Liver (tissue), 9 donors: Measurements from ENCODE around the gene USP14. TPM values are rescaled to one million over a fixed set of nuclear protein-coding genes. Genes with fewer than 3 reads are reported as not detected.
"Not testable (repeated sequence)": the region's sequence is repeated elsewhere in the genome, so short reads cannot be mapped to it uniquely, and the experiment has no call there.

Source experiments
- DNase-seq: peaks from one replicate; pipeline ENCODE4 v3.0.0-alpha.2; 2017; ENCODE audit warnings: low spot score
- H3K27ac ChIP-seq, 2 donors: one replicate each; pipeline ENCODE4 v1.7.0; 2013; ENCODE audit warnings: inconsistent platforms in 2 of 2, low read length in 2 of 2, control low read depth in 1 of 2, low read depth in 1 of 2, mild to moderate bottlenecking in 1 of 2
- H3K27me3 ChIP-seq, 4 donors: one replicate each; pipeline versions ENCODE4 v1.6.1 to v1.7.0; 2013; ENCODE audit warnings: low read length in 3 of 4, inconsistent platforms in 1 of 4, mild to moderate bottlenecking in 1 of 4, moderate library complexity in 1 of 4; ENCODE audit not compliant: control insufficient read depth in 4 of 4, insufficient read depth in 4 of 4
- H3K36me3 ChIP-seq, 4 donors: one replicate each; pipeline versions ENCODE4 v1.6.1 to v1.7.0; 2013; ENCODE audit warnings: low read length in 3 of 4, mild to moderate bottlenecking in 3 of 4, low read depth in 1 of 4, moderate library complexity in 1 of 4; ENCODE audit not compliant: control insufficient read depth in 4 of 4, insufficient read depth in 3 of 4
- H3K4me1 ChIP-seq, 4 donors: one replicate each; pipeline versions ENCODE4 v1.6.1 to v1.7.0; 2013; ENCODE audit warnings: low read length in 3 of 4, mild to moderate bottlenecking in 3 of 4, moderate library complexity in 1 of 4; ENCODE audit not compliant: control insufficient read depth in 4 of 4, insufficient read depth in 4 of 4
- H3K4me3 ChIP-seq, 3 donors: one replicate each; pipeline versions ENCODE4 v1.6.1 to v1.7.0; 2013; ENCODE audit warnings: low read length in 3 of 3, control low read depth in 1 of 3, low read depth in 1 of 3, mild to moderate bottlenecking in 1 of 3
- H3K9ac ChIP-seq, 2 donors: one replicate each; pipeline ENCODE4 v1.7.0; 2013; ENCODE audit warnings: low read length in 2 of 2, mild to moderate bottlenecking in 2 of 2, moderate library complexity in 2 of 2, control low read depth in 1 of 2, low read depth in 1 of 2
- H3K9me3 ChIP-seq, 4 donors: one replicate each; pipeline versions ENCODE4 v1.6.1 to v1.7.0; 2013; ENCODE audit warnings: low read length in 3 of 4; ENCODE audit not compliant: control insufficient read depth in 4 of 4
- EGR1 ChIP-seq, 2 donors: IDR thresholded peaks; 2 replicates each; pipeline ENCODE4 v1.6.1; 2016 to 2018; ENCODE audit warnings: antibody characterized with exemption in 2 of 2, low read depth in 2 of 2
- FOXA1 ChIP-seq: IDR thresholded peaks from 2 replicates; pipeline ENCODE4 v1.6.1; 2016; ENCODE audit warnings: antibody characterized with exemption
- GABPA ChIP-seq, 2 donors: IDR thresholded peaks in 1 of 2; conservative IDR thresholded peaks in 1 of 2; 2 replicates each; pipeline ENCODE4 v1.6.1; 2016; ENCODE audit warnings: antibody characterized with exemption in 2 of 2, mild to moderate bottlenecking in 1 of 2, moderate library complexity in 1 of 2
- HNF4A ChIP-seq, 2 donors: conservative IDR thresholded peaks; 2 replicates each; pipeline ENCODE4 v1.6.1; 2016; ENCODE audit warnings: antibody characterized with exemption in 2 of 2, mild to moderate bottlenecking in 2 of 2
- HNF4G ChIP-seq: IDR thresholded peaks from 2 replicates; pipeline ENCODE4 v1.6.1; 2016; ENCODE audit warnings: antibody characterized with exemption
- JUND ChIP-seq, 2 donors: IDR thresholded peaks; 2 replicates each; pipeline ENCODE4 v1.6.1; 2016; ENCODE audit warnings: antibody characterized with exemption in 2 of 2
- NR2F2 ChIP-seq: IDR thresholded peaks from 2 replicates; pipeline ENCODE4 v1.6.1; 2016; ENCODE audit warnings: antibody characterized with exemption
- RAD21 ChIP-seq, 2 donors: IDR thresholded peaks; 2 replicates each; pipeline ENCODE4 v1.6.1; 2016; ENCODE audit warnings: antibody characterized with exemption in 2 of 2, mild to moderate bottlenecking in 2 of 2
- SP1 ChIP-seq: IDR thresholded peaks from 2 replicates; pipeline ENCODE4 v1.6.1; 2018; ENCODE audit warnings: antibody characterized with exemption, mild to moderate bottlenecking
- TAF1 ChIP-seq: conservative IDR thresholded peaks from 2 replicates; pipeline ENCODE4 v1.6.1; 2016; ENCODE audit warnings: antibody characterized with exemption, mild to moderate bottlenecking
- WGBS: extraction: QIAGEN DNeasy Blood & Tissue Kit; methylation state at CpG from one replicate; pipeline ENCODE4 v1.1.7; 2013; 5-methylcytosine and 5-hydroxymethylcytosine counted together
- polyA plus RNA-seq, 2 donors: library from polyadenylated mRNA; stranded (reverse) in 1 of 2; unstranded in 1 of 2; fragments of 200-250 nt in 1 of 2; fragments of >200 nt in 1 of 2; fragmentation: Nextera tagmentation in 1 of 2; extraction: Ambion mirVana in 1 of 2; gene quantifications; one replicate each; pipeline versions ENCODE4 v1.2.1 to v1.2.3, GENCODE V29; 2013 to 2015
- total RNA-seq, 2 donors: library from RNA; depleted of rRNA; stranded (reverse); fragments of >200 nt; gene quantifications; one replicate each; pipeline ENCODE4 v1.2.3, GENCODE V29; 2014
- TF ChIP-seq, protein P1 (sequence below): IDR thresholded peaks from 2 replicates; pipeline ENCODE4 v1.6.1; 2016; ENCODE audit warnings: antibody characterized with exemption
- TF ChIP-seq, protein P2 (sequence below): IDR thresholded peaks from 2 replicates; pipeline ENCODE4 v1.6.1; 2016; ENCODE audit warnings: antibody characterized with exemption
- TF ChIP-seq, protein P3 (sequence below): fragments of 150-350 bp; IDR thresholded peaks from 2 replicates; pipeline ENCODE4 v1.5.1; 2017; ENCODE audit warnings: improper control_type of control experiment, low read depth, low read length; ENCODE audit not compliant: missing input control
- donor health status: healthy.
- donor health status: healthy.
- donor health status: healthy.
- donor health status: healthy.
- donor health status: healthy.

USP14 gene
- total and polyA plus RNA-seq, 4 donors: 16.2 to 28.3 (median 20.7) TPM

DNA sequence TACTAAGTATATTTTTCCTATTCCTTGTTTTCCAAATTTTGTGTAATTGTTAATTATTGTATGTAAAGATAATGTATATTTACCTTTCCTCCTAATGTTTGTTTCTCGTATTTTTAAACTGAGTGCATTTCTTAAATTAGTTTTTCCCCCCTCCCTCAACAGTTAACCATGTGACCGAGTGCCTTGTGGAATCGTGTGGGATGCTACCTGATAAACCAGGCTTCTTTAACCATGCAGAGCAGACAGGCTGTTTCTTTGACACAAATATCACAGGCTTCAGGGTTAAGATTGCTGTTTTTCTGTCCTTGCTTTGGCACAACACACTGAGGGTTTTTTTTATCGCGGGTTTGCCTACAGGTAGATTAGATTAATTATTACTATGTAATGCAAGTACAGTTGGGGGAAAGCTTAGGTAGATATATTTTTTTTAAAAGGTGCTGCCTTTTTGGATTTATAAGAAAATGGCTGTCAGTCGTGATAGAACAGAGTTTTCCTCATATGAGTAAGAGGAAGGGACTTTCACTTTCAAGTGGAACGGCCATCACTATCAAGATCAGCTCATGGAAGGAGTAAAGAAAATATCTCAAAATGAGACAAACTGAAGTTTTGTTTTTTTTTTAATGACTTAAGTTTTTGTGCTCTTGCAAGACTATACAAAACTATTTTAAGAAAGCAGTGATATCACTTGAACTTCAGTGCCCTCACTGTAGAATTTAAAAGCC lies 37.7 kb upstream of the USP14 start:
- not testable (repeated sequence) for H3K27me3 ChIP-seq, H3K27ac ChIP-seq, DNase-seq, H3K4me1 ChIP-seq, H3K9me3 ChIP-seq, H3K9ac ChIP-seq, H3K36me3 ChIP-seq, H3K4me3 ChIP-seq
- 75% methylated on average over 7 of the region's 7 CpGs for WGBS

DNA sequence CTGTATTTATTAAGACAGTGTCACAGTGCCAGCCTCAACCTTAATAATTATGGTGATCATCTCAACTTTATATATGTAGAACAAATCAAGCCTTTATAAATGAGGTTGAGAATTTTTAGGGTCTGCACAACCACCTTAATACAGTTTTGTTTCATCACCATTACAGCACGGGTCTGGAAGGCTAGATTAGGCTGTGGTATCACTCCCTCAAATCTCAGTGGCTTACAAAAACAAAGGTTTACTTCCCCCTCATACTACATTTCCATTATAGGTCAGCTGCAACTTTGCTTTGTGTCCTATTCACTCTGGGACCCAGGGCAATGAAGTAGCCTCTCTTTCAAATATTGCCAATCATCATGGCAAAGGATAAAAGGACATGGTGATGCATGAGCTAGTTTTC lies 23.3 kb upstream of the USP14 start:
- H3K9me3 ChIP-seq: no peaks in the 10 kb centered on the region
- H3K27ac ChIP-seq: no peak overlapping the region
- DNase-seq: no peak
- WGBS: 46% methylated on average over 1 of the region's 1 CpG
- no peak for TF ChIP-seq GABPA (IDR thresholded peaks at IDR 0.05 in 1 of 2, conservative IDR thresholded peaks at IDR 0.05 in 1 of 2)
- no peak for TF ChIP-seq RAD21 (IDR thresholded peaks at IDR 0.05)
- no peak for TF ChIP-seq HNF4G
- H3K4me1 ChIP-seq: no peaks in the 10 kb centered on the region
- H3K4me3 ChIP-seq: no peak overlapping the region
- H3K9ac ChIP-seq: no peak overlapping the region
- H3K36me3 ChIP-seq: no peaks in the 10 kb centered on the region
- H3K27me3 ChIP-seq: no peaks in the 10 kb centered on the region

DNA sequence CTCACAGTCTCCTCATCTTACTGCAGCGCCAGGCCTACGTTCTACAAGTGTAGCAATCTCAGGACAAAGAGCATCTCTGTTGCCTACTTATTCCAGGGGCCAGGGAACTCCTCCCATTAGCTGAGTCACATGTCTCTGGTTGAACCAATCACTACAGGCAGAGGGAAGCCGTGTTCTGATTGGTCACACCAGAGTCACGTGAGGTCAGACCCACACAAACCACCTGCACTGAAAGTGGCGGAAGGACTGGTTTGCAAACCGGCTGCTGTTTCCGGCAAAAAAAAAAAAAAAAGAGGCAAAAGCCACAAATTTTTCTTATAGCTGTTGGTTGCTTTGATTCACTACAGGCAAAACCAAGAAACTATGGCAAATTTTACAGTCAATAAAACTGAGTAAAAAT lies 21.9 kb upstream of the USP14 start:
- Histone ChIP-seq H3K27ac (no peak overlapping the region), H3K9me3 (no peaks in the 10 kb centered on the region), H3K27me3 (no peaks in the 10 kb centered on the region), H3K4me3 (no peak overlapping the region), H3K36me3 (no peaks in the 10 kb centered on the region), H3K4me1 (no peaks in the 10 kb centered on the region), H3K9ac (no peak overlapping the region)
- WGBS: 69% methylated on average over 7 of the region's 7 CpGs
- DNase-seq: no peak
- TF ChIP-seq TAF1: no peak
- TF ChIP-seq NR2F2: no peak
- no peak for TF ChIP-seq JUND (IDR thresholded peaks at IDR 0.05)
- TF ChIP-seq FOXA1: no peak
- no peak for TF ChIP-seq SP1
- TF ChIP-seq HNF4G: no peak
- no peak for TF ChIP-seq EGR1 (IDR thresholded peaks at IDR 0.05; ENCODE audit: low read depth in 2 of 2)
- TF ChIP-seq, protein P1, sequence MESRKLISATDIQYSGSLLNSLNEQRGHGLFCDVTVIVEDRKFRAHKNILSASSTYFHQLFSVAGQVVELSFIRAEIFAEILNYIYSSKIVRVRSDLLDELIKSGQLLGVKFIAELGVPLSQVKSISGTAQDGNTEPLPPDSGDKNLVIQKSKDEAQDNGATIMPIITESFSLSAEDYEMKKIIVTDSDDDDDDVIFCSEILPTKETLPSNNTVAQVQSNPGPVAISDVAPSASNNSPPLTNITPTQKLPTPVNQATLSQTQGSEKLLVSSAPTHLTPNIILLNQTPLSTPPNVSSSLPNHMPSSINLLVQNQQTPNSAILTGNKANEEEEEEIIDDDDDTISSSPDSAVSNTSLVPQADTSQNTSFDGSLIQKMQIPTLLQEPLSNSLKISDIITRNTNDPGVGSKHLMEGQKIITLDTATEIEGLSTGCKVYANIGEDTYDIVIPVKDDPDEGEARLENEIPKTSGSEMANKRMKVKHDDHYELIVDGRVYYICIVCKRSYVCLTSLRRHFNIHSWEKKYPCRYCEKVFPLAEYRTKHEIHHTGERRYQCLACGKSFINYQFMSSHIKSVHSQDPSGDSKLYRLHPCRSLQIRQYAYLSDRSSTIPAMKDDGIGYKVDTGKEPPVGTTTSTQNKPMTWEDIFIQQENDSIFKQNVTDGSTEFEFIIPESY: no peak
- TF ChIP-seq, protein P2, sequence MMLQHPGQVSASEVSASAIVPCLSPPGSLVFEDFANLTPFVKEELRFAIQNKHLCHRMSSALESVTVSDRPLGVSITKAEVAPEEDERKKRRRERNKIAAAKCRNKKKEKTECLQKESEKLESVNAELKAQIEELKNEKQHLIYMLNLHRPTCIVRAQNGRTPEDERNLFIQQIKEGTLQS: no peak
- TF ChIP-seq, protein P3, sequence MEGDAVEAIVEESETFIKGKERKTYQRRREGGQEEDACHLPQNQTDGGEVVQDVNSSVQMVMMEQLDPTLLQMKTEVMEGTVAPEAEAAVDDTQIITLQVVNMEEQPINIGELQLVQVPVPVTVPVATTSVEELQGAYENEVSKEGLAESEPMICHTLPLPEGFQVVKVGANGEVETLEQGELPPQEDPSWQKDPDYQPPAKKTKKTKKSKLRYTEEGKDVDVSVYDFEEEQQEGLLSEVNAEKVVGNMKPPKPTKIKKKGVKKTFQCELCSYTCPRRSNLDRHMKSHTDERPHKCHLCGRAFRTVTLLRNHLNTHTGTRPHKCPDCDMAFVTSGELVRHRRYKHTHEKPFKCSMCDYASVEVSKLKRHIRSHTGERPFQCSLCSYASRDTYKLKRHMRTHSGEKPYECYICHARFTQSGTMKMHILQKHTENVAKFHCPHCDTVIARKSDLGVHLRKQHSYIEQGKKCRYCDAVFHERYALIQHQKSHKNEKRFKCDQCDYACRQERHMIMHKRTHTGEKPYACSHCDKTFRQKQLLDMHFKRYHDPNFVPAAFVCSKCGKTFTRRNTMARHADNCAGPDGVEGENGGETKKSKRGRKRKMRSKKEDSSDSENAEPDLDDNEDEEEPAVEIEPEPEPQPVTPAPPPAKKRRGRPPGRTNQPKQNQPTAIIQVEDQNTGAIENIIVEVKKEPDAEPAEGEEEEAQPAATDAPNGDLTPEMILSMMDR: no peak
- no peak for TF ChIP-seq RAD21 (IDR thresholded peaks at IDR 0.05)
- TF ChIP-seq HNF4A (conservative IDR thresholded peaks at IDR 0.05): no peak
